Panc1 (cell line): ENCODE results near the gene TNNC1. TPM values are rescaled to one million over a fixed set of nuclear protein-coding genes. Genes with fewer than 3 reads are reported as not detected.

ENCODE experiments used
- ATAC-seq: fragments of 200-7000 bp; cut with Tn5 transposase; 2 replicates; pipeline ENCODE4 v1.9.1; 2020; ENCODE audit warnings: mild to moderate bottlenecking, moderate library complexity
- BruUV-seq: library from RNA; stranded (reverse); fragments of 400-500 nt; replicated peaks from 2 replicates; lab custom pipeline; 2021; lab: Mats Ljungman, UMichigan
- CTCF ChIA-PET: fragments of 300-600 bp; sonication (Branson Sonifier 250); formaldehyde crosslinking; loops from one replicate; lab custom pipeline; 2022; ENCODE audit warnings: antibody characterized with exemption; lab: Charles Lee
- POLR2A ChIA-PET: fragments of 300-600 bp; sonication (Branson Sonifier 250); formaldehyde crosslinking; loops from one replicate; lab custom pipeline; 2022; ENCODE audit warnings: antibody characterized with exemption; lab: Charles Lee
- DNase-seq: peaks from one replicate; pipeline ENCODE4 v3.0.0-alpha.2; 2010; ENCODE audit warnings: low read depth, low spot score
- H3K27ac ChIP-seq: 2 replicates; pipeline ENCODE4 v1.5.1; 2011; ENCODE audit warnings: mild to moderate bottlenecking, low read length, inconsistent platforms
- H3K27me3 ChIP-seq: fragments of 200-500 bp; sonication (Bioruptor generic); 2 replicates; pipeline ENCODE4 v1.6.0; 2014; ENCODE audit warnings: low read length, inconsistent platforms; ENCODE audit not compliant: control insufficient read depth, insufficient read depth
- H3K36me3 ChIP-seq: fragments of 200-500 bp; sonication (Bioruptor generic); 2 replicates; pipeline ENCODE4 v1.5.1; 2014; ENCODE audit warnings: inconsistent platforms, mild to moderate bottlenecking, low read length, moderate library complexity; ENCODE audit not compliant: control insufficient read depth, insufficient read depth
- H3K4me1 ChIP-seq: 2 replicates; pipeline ENCODE4 v1.5.1; 2011; ENCODE audit warnings: inconsistent platforms, mild to moderate bottlenecking, low read length, moderate library complexity; ENCODE audit not compliant: control insufficient read depth, insufficient read depth
- H3K4me3 ChIP-seq, 2 experiments: 2 replicates each; pipeline ENCODE4 v1.5.1; 2011 to 2012; ENCODE audit warnings: low read depth in 2 of 2, low read length in 2 of 2, mild to moderate bottlenecking in 2 of 2, inconsistent platforms in 1 of 2, moderate library complexity in 1 of 2
- H3K9me3 ChIP-seq: fragments of 200-500 bp; sonication (Bioruptor generic); 2 replicates; pipeline ENCODE4 v1.5.1; 2014; ENCODE audit warnings: low read depth, mild to moderate bottlenecking, inconsistent platforms, low read length, moderate library complexity; ENCODE audit not compliant: control insufficient read depth, insufficient read depth
- CTCF ChIP-seq: fragments of 450-650 bp; IDR thresholded peaks from 2 replicates; pipeline ENCODE4 v1.5.1; 2017; ENCODE audit warnings: mild to moderate bottlenecking
- POLR2AphosphoS5 ChIP-seq: IDR thresholded peaks from 2 replicates; pipeline ENCODE4 v1.6.1; 2012; ENCODE audit warnings: mild to moderate bottlenecking, low read depth, low read length, moderate library complexity
- REST ChIP-seq, 2 experiments: IDR thresholded peaks; 2 replicates each; pipeline ENCODE4 v1.6.1; 2011 to 2012; ENCODE audit warnings: low read depth in 2 of 2, control low read depth in 1 of 2, low read length in 1 of 2, mild to moderate bottlenecking in 1 of 2, moderate library complexity in 1 of 2; ENCODE audit not compliant: insufficient read depth in 1 of 2
- SIN3A ChIP-seq: IDR thresholded peaks from 2 replicates; pipeline ENCODE4 v1.6.1; 2012; ENCODE audit warnings: low read depth, mild to moderate bottlenecking, low read length, moderate library complexity, borderline replicate concordance; ENCODE audit not compliant: insufficient read depth
- TCF7L2 ChIP-seq: IDR thresholded peaks from 2 replicates; pipeline ENCODE4 v1.6.1; 2011; ENCODE audit warnings: mild to moderate bottlenecking, low read depth, low read length, inconsistent platforms
- in situ Hi-C: cut with HindIII; loops from 2 replicates; pipeline ENCODE4 v1.10.0; 2016; ENCODE audit warnings: low sequenced_read_pairs, low pct_unique_long_range_greater_than_20kb
- intact Hi-C: fragments of 100-400 bp; cut with micrococcal nuclease; formaldehyde crosslinking; loops from one replicate; pipeline ENCODE4 v1.10.0; 2022; ENCODE audit not compliant: unreplicated experiment
- total RNA-seq: library from RNA; stranded (reverse); gene quantifications from one replicate; pipeline ENCODE4 v1.2.1, GENCODE V29; 2021; ENCODE audit not compliant: unreplicated experiment

The TNNC1 gene
- total RNA-seq, 1 experiment from 2014 or later: 5.2 TPM

GRCh38 chr3:52447512-52448355 lies 6.1 kb downstream of the TNNC1 start:
- Histone ChIP-seq H3K4me3 (no peak overlapping the region), H3K27me3 (no peaks in the 10 kb centered on the region), H3K4me1 (peaks cover 14% of the 10 kb centered on the region), H3K27ac (no peak overlapping the region; the same call in 1 of the 2 replicates), H3K36me3 (no peaks in the 10 kb centered on the region), H3K9me3 (no peaks in the 10 kb centered on the region)
- no peak for ATAC-seq
- in situ Hi-C loops: no loop called here
- ChIA-PET CTCF (interaction anchor here (0.7 to 1.6 kb wide), 4 partner anchors 20 to 744 kb away, joined by 3 to 6 read pairs (median 5); no protein-coding TSS in a partner anchor), POLR2A (no interaction called here)
- BruUV-seq: no TSS peak
- TF ChIP-seq POLR2AphosphoS5: no peak
- TF ChIP-seq REST (IDR thresholded peaks at IDR 0.05; ENCODE audit: insufficient read depth in 1 of 2, low read depth in 2 of 2, low read length in 1 of 2): no peak
- TF ChIP-seq SIN3A: no peak
- TF ChIP-seq TCF7L2: no peak
- no peak for TF ChIP-seq CTCF
- DNase-seq: no peak
- intact Hi-C loops: loop anchor here (5.0 kb wide), 1 partner anchor 155 kb away; no protein-coding TSS in a partner anchor

GRCh38 chr3:52446631-52447511 lies 7.0 kb downstream of the TNNC1 start:
- Histone ChIP-seq H3K4me1 (peaks cover 14% of the 10 kb centered on the region), H3K27ac (no peak overlapping the region), H3K9me3 (no peaks in the 10 kb centered on the region), H3K27me3 (no peaks in the 10 kb centered on the region), H3K4me3 (no peak overlapping the region), H3K36me3 (no peaks in the 10 kb centered on the region)
- no TSS peak for BruUV-seq
- intact Hi-C loops (loop anchor here (5.0 kb wide), 1 partner anchor 155 kb away; no protein-coding TSS in a partner anchor), in situ Hi-C loops (no loop called here)
- DNase-seq: peak; percentile 66
- ATAC-seq: peak; percentile 58
- no peak for TF ChIP-seq POLR2AphosphoS5
- peak; percentile 98 for TF ChIP-seq CTCF
- ChIA-PET POLR2A (no interaction called here), CTCF (interaction anchor here (0.6 to 1.8 kb wide), 2 partner anchors 14 to 225 kb away, joined by 3 to 9 read pairs; no protein-coding TSS in a partner anchor)
